NCI-H1930 (cell line): ENCODE measurements around the gene NDST1.
A peak's percentile ranks its signal among the peaks of the same experiment; 100 is the strongest.
"Not testable (repeated sequence)": the region's sequence is repeated elsewhere in the genome, so short reads cannot be mapped to it uniquely, and the experiment has no call there.

Experiments used
- DNase-seq, 2 experiments: peaks; one replicate each; lab custom pipeline; 2025; lab: John Stamatoyannopoulos, UW

Gene NDST1

GRCh38 chr5:150507474-150508276, at the start of gene NDST1:
NDST1 (plus strand) TSS chr5:150508131; CDS start chr5:150521255, 13,124 bp downstream.
- DNase-seq: no peak

- peak; percentile 29 to 39 for DNase-seq
Measured at GRCh38 chr5:150458802-150459557, 49.0 kb upstream of the NDST1 start.

- DNase-seq: no peak
Measured at GRCh38 chr5:150460781-150461180, 47.1 kb upstream of the NDST1 start.

- no peak for DNase-seq
Measured at GRCh38 chr5:150461231-150461630, 46.7 kb upstream of the NDST1 start.

- no peak for DNase-seq
Measured at GRCh38 chr5:150464554-150465012, 43.3 kb upstream of the NDST1 start.

- no peak for DNase-seq
Measured at GRCh38 chr5:150465927-150466326, 42.0 kb upstream of the NDST1 start.

- DNase-seq: no peak
Measured at GRCh38 chr5:150468206-150468605, 39.7 kb upstream of the NDST1 start.

GRCh38 chr5:150469718-150470469, 38.0 kb upstream of the NDST1 start:
- no peak for DNase-seq

GRCh38 chr5:150473673-150474358, 34.1 kb upstream of the NDST1 start:
- DNase-seq: no peak

GRCh38 chr5:150476568-150476967, 31.4 kb upstream of the NDST1 start:
- DNase-seq: not testable (repeated sequence)

- DNase-seq: no peak
Measured at GRCh38 chr5:150479416-150479815, 28.5 kb upstream of the NDST1 start.

- no peak for DNase-seq
Measured at GRCh38 chr5:150481708-150481965, 26.3 kb upstream of the NDST1 start.

- no peak for DNase-seq
Measured at GRCh38 chr5:150481972-150482406, 25.9 kb upstream of the NDST1 start.

GRCh38 chr5:150484964-150485692, 22.8 kb upstream of the NDST1 start:
- DNase-seq: no peak

- peak in 1 of 2 experiments; percentile 14 for DNase-seq
Measured at GRCh38 chr5:150485693-150486401, 22.1 kb upstream of the NDST1 start.

GRCh38 chr5:150486402-150487198, 21.3 kb upstream of the NDST1 start:
- DNase-seq: no peak

GRCh38 chr5:150487199-150488061, 20.5 kb upstream of the NDST1 start:
- no peak for DNase-seq

GRCh38 chr5:150488519-150489359, 19.2 kb upstream of the NDST1 start:
- DNase-seq: no peak
